Muscle of leg (tissue), 11 donors: ENCODE data around the gene SYNE3. TPM values are rescaled to one million over a fixed set of nuclear protein-coding genes. Genes with fewer than 3 reads are reported as not detected.

Experiments
- DNase-seq: peaks from one replicate; pipeline ENCODE4 v3.0.0; 2013
- H3K27ac ChIP-seq: one replicate; pipeline ENCODE4 v1.5.1; 2013; ENCODE audit warnings: mild to moderate bottlenecking, low read length, control low read depth
- H3K27me3 ChIP-seq: one replicate; pipeline ENCODE4 v1.6.1; 2013; ENCODE audit warnings: low read length; ENCODE audit not compliant: control insufficient read depth, insufficient read depth
- H3K36me3 ChIP-seq: one replicate; pipeline ENCODE4 v1.6.1; 2013; ENCODE audit warnings: low read length; ENCODE audit not compliant: control insufficient read depth, insufficient read depth
- H3K4me1 ChIP-seq: one replicate; pipeline ENCODE4 v1.6.1; 2013; ENCODE audit warnings: low read length; ENCODE audit not compliant: control insufficient read depth, insufficient read depth
- H3K4me3 ChIP-seq: one replicate; pipeline ENCODE4 v1.5.1; 2013; ENCODE audit warnings: low read length, control low read depth
- H3K9me3 ChIP-seq: replicated peaks from 2 replicates; pipeline ENCODE4 v1.6.1; 2013; ENCODE audit warnings: low read depth, low read length; ENCODE audit not compliant: control insufficient read depth
- WGBS: methylation state at CpG from one replicate; pipeline ENCODE4 v1.1.5; 2013; ENCODE audit warnings: missing lambda C conversion rate; ENCODE audit not compliant: insufficient coverage; 5-methylcytosine and 5-hydroxymethylcytosine counted together
- polyA plus RNA-seq, 8 donors: library from polyadenylated mRNA; unstranded; fragments of 120-200 nt; gene quantifications; one replicate each; pipeline versions ENCODE4 v1.2.1 to v1.2.3, GENCODE V29; 2013; ENCODE audit warnings: inconsistent platforms in 1 of 8, low replicate concordance in 1 of 8; ENCODE audit not compliant: insufficient read length in 8 of 8, insufficient read depth in 1 of 8
- total RNA-seq: library from RNA; stranded (reverse); fragments of 120-200 nt; gene quantifications from one replicate; pipeline ENCODE4 v1.2.4, GENCODE V29; 2013

Gene SYNE3
- total and polyA plus RNA-seq, 9 donors: 6.8 to 14.5 (median 10.5) TPM

DNA sequence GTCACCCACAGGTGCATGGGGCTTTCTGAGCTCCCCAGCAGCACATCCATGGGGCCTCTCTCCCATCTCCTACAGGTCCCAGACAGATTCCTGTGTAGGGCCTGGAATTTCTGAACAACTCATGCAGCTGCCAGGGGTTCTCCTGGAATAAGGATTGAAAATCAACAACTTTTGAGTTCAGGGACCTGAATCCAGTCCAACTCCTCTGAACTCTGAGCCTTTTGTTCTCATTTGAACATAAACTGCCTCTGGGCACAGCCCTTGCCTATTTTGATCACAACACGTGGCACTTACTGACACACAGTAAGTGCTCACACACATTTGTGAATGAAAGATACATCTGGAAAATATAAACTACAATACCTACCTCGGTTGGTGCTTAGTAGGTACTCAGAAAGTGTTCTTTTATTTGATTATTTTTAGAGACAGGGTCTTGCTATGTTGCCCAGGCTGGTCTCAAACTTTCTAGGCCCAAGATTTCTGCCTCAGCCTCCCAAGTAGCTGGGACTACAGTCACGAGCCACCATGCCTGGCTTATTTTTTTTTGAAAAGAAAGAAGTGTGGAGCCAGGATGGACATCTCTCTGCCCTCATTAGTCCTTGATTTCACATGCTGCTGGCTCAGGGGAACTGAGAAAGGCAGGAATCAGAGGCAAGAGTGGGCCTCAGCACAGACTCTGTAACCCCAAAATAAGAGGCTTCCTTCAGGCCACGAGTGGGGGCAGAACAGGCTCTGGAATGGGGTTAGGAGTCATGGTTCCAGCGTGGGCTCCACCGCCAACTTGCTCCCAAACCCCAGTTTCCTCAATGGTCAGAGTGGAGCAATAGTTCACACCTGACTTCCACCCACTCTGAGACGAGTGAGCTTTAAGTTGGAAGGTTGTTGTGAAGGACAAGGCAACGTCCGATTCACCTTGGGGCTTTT lies 27.0 kb downstream of the SYNE3 start:
- 80% methylated on average over 1 of the region's 9 CpGs for WGBS
- H3K27ac ChIP-seq: peak overlapping the region; percentile 49
- no peak for DNase-seq

DNA sequence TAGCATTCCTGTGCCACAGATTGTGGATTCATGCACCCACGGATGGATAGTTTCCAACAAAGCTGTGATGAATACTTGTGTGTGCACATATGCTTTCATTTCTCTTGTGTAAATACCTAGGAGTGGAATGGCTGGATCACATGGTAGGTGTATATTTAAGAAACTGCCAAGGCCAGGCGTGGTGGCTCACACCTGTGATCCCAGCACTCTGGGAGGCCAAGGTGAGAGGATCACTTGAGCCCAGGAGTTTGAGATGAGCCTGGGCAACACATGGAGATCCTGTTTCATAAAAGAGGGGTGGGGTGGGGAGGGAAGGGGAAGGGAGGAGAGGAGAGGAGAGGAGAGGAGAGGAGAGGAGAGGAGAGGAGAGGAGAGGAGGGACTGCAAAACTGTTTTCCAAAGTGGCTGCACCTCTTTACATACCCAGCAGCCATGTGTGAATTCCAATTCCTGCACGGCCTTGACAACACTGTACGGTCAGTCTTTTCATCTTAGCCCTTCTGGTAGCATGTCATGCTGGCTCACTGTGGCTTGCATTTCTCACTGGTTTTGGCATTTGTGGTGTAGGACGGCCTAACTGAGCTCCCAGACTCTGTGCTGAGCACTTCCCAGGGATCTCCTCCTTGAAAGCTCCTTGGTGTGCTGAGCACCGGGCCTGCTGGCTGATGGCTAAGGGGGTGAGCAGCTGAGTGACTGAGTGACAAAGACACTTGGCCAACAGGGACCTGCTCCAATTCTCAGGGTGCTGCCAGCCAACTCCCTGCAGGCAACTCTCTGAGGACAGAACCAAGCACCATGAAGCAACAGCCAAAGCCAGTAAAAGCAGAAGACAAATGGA lies 27.9 kb downstream of the SYNE3 start:
- Histone ChIP-seq H3K4me3 (no peak overlapping the region), H3K27ac (peak overlapping the region; percentile 49), H3K9me3 (peaks cover 2% of the 10 kb centered on the region), H3K27me3 (no peaks in the 10 kb centered on the region), H3K4me1 (peaks cover 62% of the 10 kb centered on the region), H3K36me3 (no peaks in the 10 kb centered on the region)
- DNase-seq: no peak
- WGBS: 70% methylated on average over 3 of the region's 6 CpGs

More for the DNA sequence above, 27.0 kb downstream of the SYNE3 start:
- peaks cover 62% of the 10 kb centered on the region for H3K4me1 ChIP-seq
- peaks cover 2% of the 10 kb centered on the region for H3K9me3 ChIP-seq
- no peaks in the 10 kb centered on the region for H3K27me3 ChIP-seq
- peaks cover 2% of the 10 kb centered on the region for H3K36me3 ChIP-seq
- no peak overlapping the region for H3K4me3 ChIP-seq

DNA sequence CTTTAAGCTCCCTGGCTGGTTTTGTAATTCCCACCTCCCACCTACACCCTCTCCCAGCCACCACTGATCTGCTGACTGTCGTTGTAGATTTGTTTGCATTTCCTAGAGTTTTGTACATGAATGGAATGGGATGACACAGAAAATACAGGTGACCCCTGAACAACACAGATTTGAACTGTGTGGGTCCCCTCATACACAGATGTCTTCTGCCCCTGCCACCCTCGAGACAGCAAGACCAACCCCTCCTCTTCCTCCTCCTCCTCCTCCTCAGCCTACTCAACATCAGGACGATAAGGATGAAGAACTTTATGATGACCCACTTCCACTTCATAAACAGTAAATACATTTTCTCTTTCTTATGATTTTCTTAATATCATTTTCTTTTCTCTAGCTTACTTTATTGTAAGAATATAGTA lies 28.8 kb downstream of the SYNE3 start:
- no peak overlapping the region for H3K4me3 ChIP-seq
- peaks cover 2% of the 10 kb centered on the region for H3K9me3 ChIP-seq
- no CpG with 5 or more reads among the region's 3 CpGs for WGBS
- no peak for DNase-seq
- no peak overlapping the region for H3K27ac ChIP-seq
- no peaks in the 10 kb centered on the region for H3K36me3 ChIP-seq
- H3K4me1 ChIP-seq: peaks cover 69% of the 10 kb centered on the region
- H3K27me3 ChIP-seq: no peaks in the 10 kb centered on the region

DNA sequence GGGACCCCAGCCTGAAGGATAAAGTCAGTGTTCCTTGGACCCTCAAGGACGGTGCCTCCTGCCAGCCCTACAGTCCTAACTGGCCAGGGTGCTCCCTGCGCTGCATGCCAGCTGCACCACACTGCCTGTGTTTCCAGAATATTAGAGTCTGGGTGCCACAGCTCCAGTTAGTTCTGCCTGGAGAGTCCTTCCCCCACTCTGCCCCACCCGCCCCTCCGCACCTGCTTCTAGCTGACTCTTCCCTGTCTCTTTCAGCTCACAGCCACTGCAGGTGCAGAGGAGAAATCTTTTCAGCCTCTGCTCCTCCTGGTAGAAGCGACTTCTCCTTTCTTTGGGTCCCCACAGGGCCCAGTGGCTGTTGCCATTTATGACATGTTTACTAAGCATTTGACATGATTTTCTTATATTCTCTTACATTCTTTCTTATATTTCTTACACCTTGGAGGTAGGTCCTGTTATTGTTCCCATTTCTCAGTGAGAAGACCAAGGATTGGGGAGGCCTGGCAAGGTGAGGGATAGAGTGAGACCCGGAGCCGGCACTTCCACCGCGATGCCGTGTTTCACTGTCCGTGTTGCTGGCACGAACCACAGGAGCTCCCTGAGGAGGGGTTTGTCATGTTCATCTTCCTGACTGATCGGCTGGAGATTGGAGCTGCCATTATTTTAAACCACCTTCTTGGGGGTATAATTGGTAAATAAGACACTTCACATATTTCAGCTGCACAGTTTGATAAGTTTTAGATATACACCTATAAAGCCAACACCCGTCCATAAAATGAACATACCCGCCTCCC lies 29.4 kb downstream of the SYNE3 start:
- WGBS: 82% methylated on average over 7 of the region's 15 CpGs
- Histone ChIP-seq H3K9me3 (no peaks in the 10 kb centered on the region), H3K4me1 (peaks cover 74% of the 10 kb centered on the region)

DNA sequence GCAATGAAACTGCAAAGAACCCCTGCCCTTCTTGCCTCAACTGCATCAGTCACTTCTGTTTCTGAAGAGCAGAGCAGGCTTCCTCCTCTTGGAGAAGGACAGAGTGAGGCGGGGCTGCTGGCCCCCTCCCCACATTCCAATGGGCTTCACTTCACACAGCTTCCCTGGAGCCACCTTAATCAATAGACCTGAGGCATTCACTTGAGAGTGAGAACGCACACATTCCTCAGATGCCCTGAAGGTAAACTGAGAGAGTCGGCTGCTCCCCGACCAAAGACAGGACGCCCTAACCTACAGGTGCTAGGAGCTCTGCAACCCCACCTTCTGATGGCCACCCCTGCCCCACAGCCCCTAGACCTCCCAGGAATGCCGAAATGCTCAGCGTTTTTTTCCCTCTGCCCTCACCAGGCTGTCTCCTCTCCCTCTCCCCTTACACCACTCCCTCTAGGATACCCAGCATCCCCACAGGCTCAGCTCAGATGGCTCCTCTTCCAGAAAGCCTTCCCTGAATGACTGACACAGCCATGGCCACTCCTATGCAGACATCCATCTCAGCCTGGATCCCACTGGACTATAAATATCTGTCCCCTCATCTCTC lies 31.1 kb downstream of the SYNE3 start:
- no peak overlapping the region for H3K27ac ChIP-seq
- H3K36me3 ChIP-seq: peaks cover 2% of the 10 kb centered on the region
- H3K4me3 ChIP-seq: no peak overlapping the region
- no peak for DNase-seq
- H3K9me3 ChIP-seq: no peaks in the 10 kb centered on the region
- no peaks in the 10 kb centered on the region for H3K27me3 ChIP-seq
- H3K4me1 ChIP-seq: peaks cover 79% of the 10 kb centered on the region
- 43% methylated on average over 7 of the region's 7 CpGs for WGBS

More for the DNA sequence above, 29.4 kb downstream of the SYNE3 start:
- no peak for DNase-seq
- Histone ChIP-seq H3K4me3 (no peak overlapping the region), H3K27ac (no peak overlapping the region), H3K27me3 (no peaks in the 10 kb centered on the region), H3K36me3 (no peaks in the 10 kb centered on the region)

DNA sequence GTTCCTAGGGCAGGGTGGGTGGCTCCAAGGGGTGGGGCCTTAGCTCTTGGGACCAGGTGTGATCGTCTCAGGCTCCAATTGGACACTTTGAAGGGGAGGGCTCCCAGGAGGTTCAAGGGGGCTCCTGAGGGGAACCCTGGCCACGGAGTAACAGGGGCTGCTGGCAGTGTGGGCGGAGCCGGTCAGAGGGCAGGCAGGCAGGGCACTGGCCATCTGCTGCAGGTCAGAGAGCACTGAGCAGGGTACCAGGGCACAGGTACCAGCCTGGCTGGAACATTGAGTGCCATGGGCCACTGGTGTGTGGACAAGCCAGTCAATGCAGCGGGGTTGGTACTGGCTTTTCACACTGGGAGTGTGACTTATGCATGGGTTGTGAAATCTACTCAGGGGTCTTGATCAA lies 32.2 kb downstream of the SYNE3 start:
- Histone ChIP-seq H3K4me3 (no peak overlapping the region), H3K36me3 (peaks cover 2% of the 10 kb centered on the region), H3K27me3 (no peaks in the 10 kb centered on the region), H3K9me3 (no peaks in the 10 kb centered on the region), H3K27ac (no peak overlapping the region), H3K4me1 (peaks cover 74% of the 10 kb centered on the region)
- DNase-seq: no peak
- WGBS: 83% methylated on average over 4 of the region's 5 CpGs

DNA sequence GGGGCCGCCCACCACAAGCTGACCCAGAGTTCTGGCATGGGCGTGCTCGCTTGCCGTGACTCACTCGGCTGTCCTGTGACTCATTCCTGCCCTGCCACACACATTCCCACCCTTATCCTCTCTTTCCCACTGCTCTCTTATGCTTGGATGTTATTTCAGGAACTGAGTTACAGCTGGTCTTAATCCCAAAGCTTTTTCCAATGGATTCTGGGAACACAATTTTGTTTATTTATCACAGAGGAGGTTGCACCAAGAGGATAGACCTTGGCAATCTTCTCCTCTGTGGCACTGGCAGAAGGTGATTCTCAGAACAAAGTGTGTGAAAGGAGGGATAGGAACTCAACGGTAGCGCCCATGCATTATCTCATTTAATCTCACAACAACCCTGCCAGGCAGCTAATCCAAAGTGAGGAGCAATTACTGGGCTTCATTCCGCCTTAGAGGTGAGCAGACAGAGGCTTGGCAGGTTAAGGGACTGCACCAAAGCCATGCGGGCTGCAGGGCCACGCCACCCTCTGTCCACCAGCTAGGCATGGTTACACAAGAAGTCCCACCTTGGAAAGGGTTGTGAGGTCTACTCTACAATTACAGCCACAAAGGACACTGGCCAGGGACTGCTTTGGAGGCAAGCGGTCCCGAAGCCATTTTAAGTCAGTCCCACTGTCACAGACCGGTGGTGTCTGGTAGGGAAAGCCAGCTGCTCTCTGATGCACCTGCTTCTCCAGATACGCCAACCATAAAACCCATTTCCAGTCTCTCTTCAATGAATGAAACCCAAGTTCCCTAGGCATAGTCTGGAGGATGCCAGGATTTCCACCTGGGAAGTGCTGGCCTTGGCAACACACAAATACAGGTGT lies 32.9 kb downstream of the SYNE3 start:
- no peak overlapping the region for H3K4me3 ChIP-seq
- peaks cover 69% of the 10 kb centered on the region for H3K4me1 ChIP-seq
- peak overlapping the region; percentile 76 for H3K27ac ChIP-seq
- H3K27me3 ChIP-seq: no peaks in the 10 kb centered on the region
- peaks cover 2% of the 10 kb centered on the region for H3K36me3 ChIP-seq
- peak; percentile 89 for DNase-seq
- 34% methylated on average over 7 of the region's 14 CpGs for WGBS
- H3K9me3 ChIP-seq: no peaks in the 10 kb centered on the region

DNA sequence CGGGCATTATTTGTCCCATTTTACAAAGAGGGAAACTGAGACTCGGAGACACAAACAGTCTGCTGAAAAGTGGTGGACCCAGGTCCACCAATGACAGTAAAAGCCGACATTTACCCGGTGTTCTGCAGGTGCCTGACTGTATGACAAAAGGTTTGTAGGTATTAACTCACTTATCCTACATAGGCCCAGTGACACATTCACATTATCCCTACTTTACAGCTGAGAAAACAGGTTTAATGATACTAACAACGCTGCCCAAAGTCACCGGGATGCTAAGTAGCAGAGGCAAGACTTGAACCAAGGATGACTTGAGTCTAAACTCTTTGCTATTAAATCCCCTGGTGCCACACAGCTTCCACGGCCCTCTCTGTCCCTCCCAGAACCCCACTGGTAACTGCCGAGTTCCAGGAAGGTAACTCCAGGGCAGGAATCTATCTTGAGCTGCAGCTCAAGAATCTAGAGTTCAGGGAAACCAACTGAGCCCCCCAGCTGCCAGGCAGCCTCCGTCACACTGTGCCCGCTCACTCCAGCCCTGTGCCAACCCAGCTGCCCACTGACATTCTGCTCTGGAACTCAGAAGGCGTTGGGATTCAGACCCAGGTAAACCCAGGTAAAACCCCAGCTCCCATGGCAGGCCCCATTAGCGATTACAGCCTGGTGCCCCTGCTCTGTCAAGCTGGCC lies 33.7 kb downstream of the SYNE3 start:
- Histone ChIP-seq H3K4me3 (no peak overlapping the region), H3K4me1 (peaks cover 75% of the 10 kb centered on the region), H3K27me3 (no peaks in the 10 kb centered on the region), H3K9me3 (no peaks in the 10 kb centered on the region), H3K27ac (peak overlapping the region; percentile 76), H3K36me3 (peaks cover 2% of the 10 kb centered on the region)
- WGBS: 67% methylated on average over 9 of the region's 12 CpGs
- DNase-seq: no peak
